ENCODE data around the gene ETV5. TPM values are rescaled to one million over a fixed set of nuclear protein-coding genes. Genes with fewer than 3 reads are reported as not detected.

Gene ETV5
- total and polyA plus RNA-seq, 2 donors (not counting 3 experiments of a cell fraction or from before 2014, with no cell fraction given) = 8.8 to 40.9 TPM

GRCh38 chr3:186127463-186127862, 18.6 kb upstream of the ETV5 start:
- H3K27ac ChIP-seq (ENCODE audit: insufficient read depth, low read depth, low read length) = no peak overlapping the region
- ChIA-PET POLR2A (no interaction called here), CTCF (no interaction called here)
- H3K4me1 ChIP-seq (ENCODE audit: control insufficient read depth, extremely low read depth, insufficient read depth, low read length) = no peaks in the 10 kb centered on the region
- no peaks in the 10 kb centered on the region for H3K9me1 ChIP-seq (replicated peaks; ENCODE audit: control insufficient read depth, extremely low read depth, insufficient read depth, low read length)
- H3K9me3 ChIP-seq (replicated peaks; ENCODE audit: control insufficient read depth, insufficient read depth, low read length) = no peaks in the 10 kb centered on the region
- H3K9ac ChIP-seq (replicated peaks; ENCODE audit: extremely low read depth, insufficient read depth, low read length) = no peak overlapping the region
- no peak overlapping the region for H3K4me3 ChIP-seq (replicated peaks in 1 of 3; ENCODE audit: insufficient read depth in 1 of 3, low read depth in 1 of 3, low read length in 3 of 3)
- no peaks in the 10 kb centered on the region for H4K20me1 ChIP-seq (replicated peaks; ENCODE audit: control insufficient read depth, extremely low read depth, insufficient read depth, low read length)
- no peak overlapping the region for H3K4me2 ChIP-seq (ENCODE audit: insufficient read depth, low read length)
- DNase-seq (ENCODE audit: low read depth, low spot score) = no peak
- H3K36me3 ChIP-seq (ENCODE audit: control insufficient read depth in 2 of 2, extremely low read depth in 1 of 2, insufficient read depth in 2 of 2, low read length in 2 of 2) = no peaks in the 10 kb centered on the region
- dilution Hi-C loops (cut with MboI; ENCODE audit: extremely low pct_ligation_motif_present, low sequenced_read_pairs) = no loop called here
- no peaks in the 10 kb centered on the region for H3K79me2 ChIP-seq (ENCODE audit: control insufficient read depth, insufficient read depth, low read length)
- FAIRE-seq = no peak
- TF ChIP-seq JUN (IDR thresholded peaks at IDR 0.05; ENCODE audit: borderline replicate concordance, insufficient read depth, insufficient read length, low read depth) (no peak), MYC (IDR thresholded peaks at IDR 0.05; ENCODE audit: low read depth, low read length) (no peak), POLR2AphosphoS5 (IDR thresholded peaks at IDR 0.05; ENCODE audit: insufficient read depth, low read depth, low read length) (no peak), FOS (IDR thresholded peaks at IDR 0.05; ENCODE audit: borderline replicate concordance, insufficient read depth, low read length) (no peak), EZH2 (IDR thresholded peaks at IDR 0.05; ENCODE audit: borderline replicate concordance, low read depth, low read length, severe bottlenecking) (no peak), CTCF (IDR thresholded peaks at IDR 0.05; ENCODE audit: extremely low read depth in 1 of 2, insufficient read depth in 1 of 2, low read depth in 1 of 2, low read length in 2 of 2) (no peak), GATA2 (IDR thresholded peaks at IDR 0.05; ENCODE audit: insufficient read depth, insufficient read length, low read depth, low read length) (no peak), POLR2A (IDR thresholded peaks at IDR 0.05; ENCODE audit: low read depth, low read length) (no peak), MAX (IDR thresholded peaks at IDR 0.05; ENCODE audit: insufficient read depth, insufficient read length) (no peak)
- no TSS peak for BruUV-seq (replicated peaks)
- H2AFZ ChIP-seq (ENCODE audit: low read depth, low read length) = no peak overlapping the region
- H3K27me3 ChIP-seq (ENCODE audit: control insufficient read depth in 2 of 2, insufficient read depth in 2 of 2, low read length in 2 of 2) = peaks cover 0 to 2% of the 10 kb centered on the region in 2 experiments
- intact Hi-C loops (cut with micrococcal nuclease) = no loop called here
